Measurements from ENCODE around the gene IGFBP1.
"Not testable (repeated sequence)": the region's sequence is repeated elsewhere in the genome, so short reads cannot be mapped to it uniquely, and the experiment has no call there.

IGFBP1 gene

DNA sequence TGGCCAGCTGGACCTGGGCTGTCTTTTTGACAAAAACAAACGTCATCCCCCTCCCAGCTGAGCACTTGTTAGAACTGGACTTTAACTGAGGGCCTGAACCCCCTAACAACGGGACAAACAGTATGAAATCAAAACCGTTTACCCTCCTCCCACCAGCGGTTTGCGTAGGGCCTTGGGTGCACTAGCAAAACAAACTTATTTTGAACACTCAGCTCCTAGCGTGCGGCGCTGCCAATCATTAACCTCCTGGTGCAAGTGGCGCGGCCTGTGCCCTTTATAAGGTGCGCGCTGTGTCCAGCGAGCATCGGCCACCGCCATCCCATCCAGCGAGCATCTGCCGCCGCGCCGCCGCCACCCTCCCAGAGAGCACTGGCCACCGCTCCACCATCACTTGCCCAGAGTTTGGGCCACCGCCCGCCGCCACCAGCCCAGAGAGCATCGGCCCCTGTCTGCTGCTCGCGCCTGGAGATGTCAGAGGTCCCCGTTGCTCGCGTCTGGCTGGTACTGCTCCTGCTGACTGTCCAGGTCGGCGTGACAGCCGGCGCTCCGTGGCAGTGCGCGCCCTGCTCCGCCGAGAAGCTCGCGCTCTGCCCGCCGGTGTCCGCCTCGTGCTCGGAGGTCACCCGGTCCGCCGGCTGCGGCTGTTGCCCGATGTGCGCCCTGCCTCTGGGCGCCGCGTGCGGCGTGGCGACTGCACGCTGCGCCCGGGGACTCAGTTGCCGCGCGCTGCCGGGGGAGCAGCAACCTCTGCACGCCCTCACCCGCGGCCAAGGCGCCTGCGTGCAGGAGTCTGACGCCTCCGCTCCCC lies at the start of gene IGFBP1:
IGFBP1 (plus strand) TSS at position 304 of the 808 bp plus-strand sequence; CDS start at position 469, 165 bp downstream.
- DNase-seq = no peak

DNA sequence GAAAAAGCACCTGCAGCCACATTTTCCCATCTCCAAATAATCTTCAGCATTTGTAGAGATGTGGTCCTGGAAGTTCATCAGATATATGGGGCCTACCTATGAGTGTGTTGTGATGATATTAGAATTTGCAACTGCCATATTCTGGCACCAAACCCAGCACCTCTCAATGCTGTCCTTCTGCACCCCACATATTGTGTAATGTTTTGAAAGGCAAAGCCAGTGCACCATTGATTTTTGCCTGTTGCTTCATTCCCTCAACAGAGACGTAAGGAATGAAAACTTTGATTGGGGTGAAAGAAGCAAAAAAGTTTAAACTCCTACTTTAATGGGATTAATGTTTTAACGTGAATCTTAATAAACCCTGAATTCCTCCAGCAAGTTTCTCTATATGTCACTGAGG lies 49.4 kb upstream of the IGFBP1 start:
- DNase-seq = not testable (repeated sequence)

DNA sequence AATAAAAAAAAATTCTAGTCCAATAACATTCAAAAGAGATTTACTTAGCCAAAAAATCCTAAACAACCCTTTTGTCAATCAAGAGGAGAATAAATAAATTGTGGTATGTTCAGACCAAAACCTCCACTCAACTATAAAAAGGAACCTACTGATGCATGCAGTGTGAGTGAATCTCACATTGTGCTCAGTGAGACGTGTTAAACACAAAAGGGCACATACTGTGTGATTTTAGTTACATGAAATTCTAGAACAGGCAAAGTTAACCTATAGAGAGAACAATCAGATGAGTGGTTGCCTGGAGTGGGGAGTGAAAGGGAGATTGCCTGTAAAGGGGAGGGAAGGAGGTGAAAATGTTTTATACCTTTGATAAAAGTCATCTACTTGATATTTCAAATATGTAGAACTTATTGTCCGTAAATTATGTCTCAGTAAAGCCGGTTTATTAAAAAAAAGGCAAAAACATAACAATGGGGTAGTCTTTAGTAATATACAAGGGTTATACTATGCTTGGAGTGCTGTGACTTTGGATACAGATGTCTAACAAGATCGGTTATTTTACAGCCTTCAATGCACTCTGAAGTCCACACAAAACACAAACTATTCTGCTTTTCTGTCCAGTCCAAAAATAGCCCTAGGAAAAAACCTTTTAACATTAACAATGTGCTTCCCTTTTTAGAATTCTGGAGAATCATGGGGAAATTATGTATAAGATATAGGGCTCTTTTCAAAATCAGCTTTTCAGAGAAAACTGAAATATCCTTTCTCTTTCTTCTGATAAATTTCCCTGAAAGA lies 46.2 kb upstream of the IGFBP1 start:
- DNase-seq = not testable (repeated sequence)

DNA sequence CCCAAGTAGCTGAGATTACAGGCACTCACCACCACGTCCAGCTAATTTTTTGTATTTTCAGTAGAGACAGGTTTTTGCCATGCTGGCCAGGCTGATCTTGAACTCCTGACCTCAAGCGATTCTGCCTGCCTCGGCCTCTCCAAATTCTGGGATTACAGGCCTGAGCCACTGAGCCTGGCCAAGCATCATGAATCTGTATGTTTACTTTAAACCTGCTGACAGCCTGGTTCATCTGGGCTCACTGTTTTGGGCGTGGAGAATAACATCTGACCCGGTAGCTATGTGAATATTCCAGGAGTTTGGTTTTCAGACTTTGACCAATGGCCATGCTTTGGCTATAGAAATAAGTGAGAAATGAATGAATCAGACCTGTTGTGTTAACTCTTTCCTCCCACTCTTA lies 41.8 kb upstream of the IGFBP1 start:
- not testable (repeated sequence) for DNase-seq

DNA sequence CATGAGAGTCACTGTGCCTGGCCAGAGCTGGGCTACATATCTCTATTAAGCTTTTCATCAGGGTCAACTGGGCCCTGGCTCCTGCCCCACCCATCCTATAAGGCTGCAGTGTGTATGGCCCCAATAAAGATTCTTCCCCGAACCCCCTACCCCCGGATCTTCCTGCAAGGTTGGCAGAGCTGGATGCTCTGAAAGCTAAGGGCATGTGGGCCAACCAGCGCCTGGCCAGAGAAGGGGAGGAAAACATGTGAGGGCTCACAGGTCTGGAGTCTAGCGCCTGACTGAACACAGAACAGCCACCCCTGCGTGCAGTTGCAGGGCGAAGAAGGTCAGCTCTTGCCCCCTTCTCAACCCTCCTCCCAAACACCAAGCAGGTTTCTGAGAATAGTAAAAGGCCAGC lies 39.6 kb upstream of the IGFBP1 start:
- not testable (repeated sequence) for DNase-seq

DNA sequence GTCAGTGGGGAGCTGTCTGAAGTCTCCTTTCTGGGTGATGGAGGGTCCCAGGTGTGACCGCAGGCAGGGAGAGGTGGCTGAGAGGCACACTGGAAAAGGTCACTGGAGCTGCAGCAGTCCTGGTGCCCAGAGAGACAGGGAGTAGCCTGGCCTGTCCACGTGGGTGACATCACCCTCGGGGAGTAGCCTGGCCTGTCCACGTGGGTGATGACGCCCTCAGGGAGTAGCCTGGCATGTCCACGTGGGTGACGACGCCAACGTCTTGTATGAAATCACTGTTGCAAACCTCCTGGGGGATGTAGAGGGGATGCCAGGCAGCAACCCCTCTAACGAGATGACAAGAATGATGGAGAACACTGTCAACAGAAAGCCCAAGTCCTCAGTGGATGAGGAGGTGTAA lies 35.3 kb upstream of the IGFBP1 start:
- DNase-seq = not testable (repeated sequence)

DNA sequence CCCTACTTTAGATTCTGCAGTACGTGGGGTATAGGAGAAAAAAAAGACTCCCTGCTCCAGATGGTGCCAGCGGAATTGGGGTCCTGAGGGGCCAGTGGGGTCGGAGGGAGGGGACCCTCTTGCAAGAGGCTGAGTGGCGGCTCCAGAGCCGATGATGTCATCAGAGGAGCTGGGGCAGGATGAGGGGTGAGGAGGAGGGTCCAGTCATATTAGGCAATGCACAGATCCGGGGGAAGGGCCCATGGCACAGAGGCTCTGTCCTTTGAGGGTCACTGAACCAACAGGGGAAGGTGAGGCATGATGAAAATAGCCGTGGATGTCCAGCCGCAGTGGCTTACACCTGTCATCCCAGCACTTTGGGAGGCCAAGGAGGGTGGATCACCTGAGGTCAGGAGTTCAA lies 34.8 kb upstream of the IGFBP1 start:
- DNase-seq = not testable (repeated sequence)

DNA sequence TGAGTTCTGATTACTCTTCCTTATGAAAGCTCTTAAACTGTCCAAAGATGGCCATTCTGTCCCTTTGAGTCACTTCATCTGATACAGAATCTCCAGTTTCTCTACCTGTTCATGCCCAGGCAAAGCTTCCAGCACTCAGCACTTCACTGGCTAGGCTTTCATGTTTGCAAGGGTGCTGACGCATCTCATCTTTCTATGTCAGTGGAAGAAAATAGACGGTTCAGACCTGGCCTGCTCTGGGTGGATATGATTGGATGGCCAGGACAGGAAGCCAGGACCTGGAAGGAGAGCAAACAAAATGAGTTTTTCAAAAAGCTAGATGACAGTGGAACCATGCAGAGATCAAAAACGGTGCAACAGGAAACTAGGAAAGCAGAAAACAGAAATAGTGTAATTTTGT lies 32.6 kb upstream of the IGFBP1 start:
- not testable (repeated sequence) for DNase-seq

DNA sequence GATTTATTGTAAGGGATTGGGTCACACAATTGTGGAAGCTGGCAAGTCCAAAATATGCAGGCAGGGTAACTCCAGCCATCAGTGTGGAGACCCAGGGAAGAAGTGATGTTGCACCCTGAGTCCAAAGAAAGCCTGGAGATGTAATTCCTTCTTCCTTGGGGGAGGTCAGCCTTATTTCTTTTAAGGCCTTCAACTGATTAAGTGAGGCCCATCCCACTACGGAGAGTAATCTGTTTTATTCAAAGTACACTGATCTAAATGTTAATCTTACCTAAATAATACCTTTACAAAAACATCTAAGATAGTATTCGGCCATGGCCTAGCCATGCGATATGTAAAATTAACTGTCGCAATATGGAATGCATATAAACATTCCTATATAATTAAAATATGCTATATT lies 31.4 kb upstream of the IGFBP1 start:
- DNase-seq = not testable (repeated sequence)

DNA sequence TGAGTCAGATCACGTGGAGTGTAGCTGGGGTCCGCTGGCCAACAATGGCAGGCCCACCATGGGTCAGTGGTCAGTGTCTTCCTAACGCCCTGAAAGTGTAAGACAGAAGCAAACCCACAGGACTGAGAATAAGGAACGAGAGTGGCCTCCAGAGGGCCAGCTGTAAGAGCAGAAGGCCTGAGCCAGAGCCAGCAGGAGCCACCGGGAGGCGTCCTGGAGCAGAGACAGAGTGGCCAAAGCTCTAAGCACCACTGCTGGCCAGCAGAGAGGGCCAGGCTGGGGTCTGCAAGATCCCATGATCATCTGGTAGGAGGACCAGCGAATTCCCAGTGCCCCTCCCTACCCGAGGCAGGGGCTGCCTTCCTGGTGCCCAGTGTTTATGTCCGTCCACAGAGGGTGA lies 24.6 kb upstream of the IGFBP1 start:
- no peak for DNase-seq

DNA sequence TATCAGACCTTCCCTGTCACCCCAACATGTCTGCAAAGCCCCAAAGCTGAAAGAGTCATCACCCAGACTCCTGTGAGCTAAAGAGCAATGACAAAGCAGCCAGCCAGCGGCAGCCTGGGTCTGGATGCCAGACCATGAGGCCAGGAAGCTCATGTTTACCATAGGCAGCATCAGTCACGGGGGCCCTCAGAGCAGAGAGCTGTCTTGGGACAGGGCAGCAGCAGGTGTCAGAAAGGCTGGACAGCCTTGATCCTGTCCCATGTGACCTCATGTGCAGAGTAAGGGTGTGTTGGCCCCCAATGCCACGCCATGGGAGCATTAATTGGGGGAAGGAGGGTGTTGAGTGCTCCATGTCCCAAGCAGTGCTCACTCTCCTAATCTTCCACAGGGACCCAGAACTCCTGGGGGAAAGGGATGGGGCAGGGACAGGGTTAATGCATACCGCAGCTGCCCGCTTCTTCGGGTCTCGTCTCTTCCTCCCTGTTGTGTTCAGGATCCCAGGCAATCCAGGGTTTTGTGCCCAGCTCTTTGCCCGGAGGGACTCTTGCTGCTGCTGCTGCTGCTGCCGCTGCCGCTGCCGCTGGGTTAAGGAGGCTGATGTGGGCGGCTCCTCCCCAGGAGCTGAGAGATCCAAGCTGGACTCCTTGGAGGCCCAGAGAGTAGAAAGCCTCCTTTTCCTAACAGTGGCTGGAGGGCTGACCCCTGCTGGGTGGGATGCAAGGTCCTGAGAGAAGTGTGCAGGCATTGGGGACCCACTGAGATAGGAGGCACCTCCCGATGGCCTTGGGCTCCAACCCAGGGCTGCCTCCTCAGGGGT lies 22.5 kb upstream of the IGFBP1 start:
- DNase-seq = no peak

DNA sequence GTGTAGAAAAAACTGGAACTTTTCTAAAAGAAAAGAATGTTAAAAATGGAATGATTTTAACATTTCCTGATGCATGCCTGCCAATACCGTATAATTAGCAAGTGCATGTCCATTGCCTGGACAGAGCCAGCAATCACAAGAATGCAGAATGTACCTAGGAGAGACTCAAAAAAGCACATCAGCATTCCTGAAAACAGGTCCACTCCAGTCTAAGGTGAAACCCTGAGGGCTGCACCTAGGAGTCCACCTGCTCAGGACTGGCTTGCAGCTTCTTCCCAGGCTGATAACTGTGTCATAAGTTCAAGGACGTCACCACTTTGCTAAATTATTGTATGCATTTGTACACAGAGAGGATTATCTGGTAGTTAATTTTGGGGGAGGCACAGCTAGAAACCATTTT lies 20.8 kb upstream of the IGFBP1 start:
- DNase-seq = no peak

DNA sequence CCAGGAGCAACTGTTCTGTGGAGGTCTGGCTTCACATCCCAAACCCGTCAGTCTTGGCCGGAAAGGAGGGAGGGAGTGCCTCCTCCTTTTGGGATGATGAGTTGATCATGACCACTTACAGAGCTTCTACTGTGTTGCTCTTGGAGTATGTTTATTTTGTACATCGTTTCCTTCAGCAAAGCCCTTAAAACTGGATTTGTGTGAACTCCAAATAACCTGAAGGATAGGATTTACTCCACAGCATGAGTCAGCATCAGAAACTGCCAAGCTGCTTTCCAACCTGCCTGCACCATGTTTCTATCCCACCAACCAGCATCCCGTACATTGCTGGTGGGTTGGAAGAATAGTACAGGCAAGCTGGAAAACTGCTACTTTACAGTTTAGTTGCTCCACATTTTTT lies 18.9 kb upstream of the IGFBP1 start:
- DNase-seq = no peak

DNA sequence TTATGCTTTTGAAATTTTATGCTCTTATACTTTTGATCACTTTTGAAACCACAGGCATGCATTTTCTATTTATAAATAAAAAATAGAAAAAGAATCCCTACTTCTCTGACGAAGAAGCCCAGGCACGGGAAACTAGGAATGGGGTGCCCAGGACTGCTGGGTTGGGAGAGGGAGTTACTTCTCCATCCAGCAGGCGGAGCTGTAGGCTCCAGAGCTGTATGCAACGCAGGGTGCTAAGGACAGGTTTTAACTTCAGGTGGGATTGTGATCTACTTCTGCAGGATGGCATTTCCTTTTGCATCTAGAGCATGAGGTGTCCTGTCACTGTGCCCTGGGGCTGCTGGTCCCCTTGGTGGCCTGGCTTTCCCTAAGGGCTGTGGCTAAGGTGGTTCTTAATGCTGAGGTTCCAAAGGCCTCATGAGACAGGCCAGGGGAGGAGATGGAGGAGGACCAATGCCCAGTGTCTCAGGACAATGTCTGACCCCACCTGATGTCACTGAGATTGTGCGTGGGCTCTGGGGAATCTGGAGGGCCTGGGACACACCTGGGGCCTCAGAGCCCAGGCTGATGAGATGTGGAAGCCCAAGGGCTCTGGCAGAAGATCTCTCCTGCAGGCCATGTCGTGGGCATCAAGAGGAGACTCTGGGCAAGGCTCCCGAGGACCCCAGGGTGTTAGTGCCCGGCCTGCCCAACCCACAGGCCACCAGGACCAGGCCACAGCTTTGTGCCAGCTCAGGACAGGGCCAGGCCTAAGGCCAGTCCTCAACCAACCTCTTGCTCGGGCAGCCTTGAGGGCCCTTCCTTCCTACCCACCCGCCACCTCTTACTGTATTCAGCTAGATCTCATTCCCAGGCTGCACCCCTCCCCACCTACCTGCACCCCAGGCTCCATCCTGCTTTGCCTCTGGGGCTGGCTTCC lies 15.9 kb upstream of the IGFBP1 start:
- DNase-seq = no peak

DNA sequence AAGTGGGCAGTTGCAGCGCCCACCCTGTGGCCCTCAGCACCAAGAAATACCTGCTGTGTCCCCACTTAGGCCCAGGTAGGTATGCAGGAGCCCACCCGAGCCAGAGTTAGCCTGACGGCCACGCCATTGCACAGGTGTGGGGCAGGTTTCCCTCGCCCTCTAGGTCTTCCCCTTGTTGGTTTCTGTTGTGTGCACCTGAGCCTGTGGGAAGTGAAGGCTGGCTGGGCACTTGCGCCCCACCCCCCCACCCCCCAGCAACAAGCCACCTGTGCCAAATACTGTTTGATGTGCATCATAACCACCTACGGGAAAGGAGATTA lies 15.3 kb upstream of the IGFBP1 start, which contains the start of gene CCDC201:
CCDC201 (minus strand) TSS at position 48 of the 320 bp plus-strand sequence. CDS start 75 bp downstream, outside the sequence.
- no peak for DNase-seq

DNA sequence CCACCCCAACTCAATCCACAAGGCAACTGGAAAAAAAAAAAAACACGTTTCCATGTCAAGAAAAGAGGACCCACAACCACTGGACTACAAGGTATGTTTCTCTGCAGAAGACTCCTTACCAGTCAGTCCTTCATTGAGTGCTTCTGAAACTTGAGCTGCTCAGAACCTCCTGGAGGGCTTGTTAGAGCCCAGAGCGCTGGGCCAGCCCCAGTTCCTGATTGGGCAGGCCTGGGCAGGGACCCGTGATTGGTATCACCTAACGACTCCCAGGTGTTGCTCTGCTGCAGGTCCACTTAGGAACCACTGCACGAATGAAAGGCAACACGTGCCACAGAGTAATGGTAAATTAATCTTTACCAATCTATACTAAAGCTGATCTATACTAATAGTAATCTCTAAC lies 14.9 kb upstream of the IGFBP1 start:
- no peak for DNase-seq

DNA sequence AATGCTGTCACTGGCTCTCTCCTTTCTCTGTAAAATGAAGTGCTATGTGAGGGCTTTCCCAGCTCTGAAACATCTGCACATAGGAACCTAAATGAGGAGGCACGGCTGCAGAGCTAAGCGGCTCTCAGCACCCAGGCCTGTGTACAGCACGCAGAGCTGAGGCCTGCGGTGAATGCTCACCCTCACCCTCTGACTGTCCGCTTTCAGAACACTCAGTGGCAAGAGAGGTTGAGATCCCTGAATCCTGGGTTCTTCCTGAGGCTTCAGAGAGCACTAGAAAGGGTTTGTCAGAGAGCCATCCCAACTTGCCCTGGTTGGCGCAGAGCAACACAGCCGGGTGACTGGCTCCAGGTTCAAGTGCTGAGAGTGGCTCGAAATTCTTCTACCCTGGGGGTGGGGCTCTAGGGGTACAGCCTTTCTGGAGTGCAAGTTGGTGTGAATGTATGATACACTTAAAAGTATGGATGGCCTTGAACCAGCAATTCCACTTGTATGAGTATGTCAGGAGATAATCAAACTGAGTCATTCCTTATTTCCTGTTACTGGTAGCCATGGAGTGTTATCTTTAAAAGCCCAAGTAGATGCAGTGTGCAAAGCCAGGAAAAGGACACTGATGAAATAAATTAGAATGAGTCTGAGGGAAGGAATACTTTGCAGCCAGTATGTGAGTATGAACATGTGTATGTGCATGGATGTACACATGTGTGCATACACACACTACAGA lies 13.7 kb upstream of the IGFBP1 start:
- DNase-seq = no peak

DNA sequence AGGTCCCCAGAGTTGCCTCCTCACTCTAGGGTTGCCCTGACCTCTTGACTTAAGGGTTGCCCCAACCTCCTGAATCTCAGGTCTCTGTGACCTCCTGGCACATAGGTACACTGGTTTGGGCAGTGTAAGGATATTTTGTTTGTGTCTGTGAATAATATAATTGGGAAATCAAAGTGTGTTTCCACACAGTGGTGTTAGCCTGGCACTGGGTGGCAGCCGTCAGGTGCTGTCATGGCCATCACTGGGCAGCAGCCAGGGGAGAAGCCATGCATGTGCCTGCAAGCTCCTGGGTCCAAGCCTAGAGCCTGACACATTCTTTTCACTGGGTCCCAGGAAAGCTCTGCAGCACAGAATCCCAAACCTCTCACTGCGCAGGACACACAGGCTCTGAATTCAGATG lies 11.8 kb upstream of the IGFBP1 start:
- no peak for DNase-seq

DNA sequence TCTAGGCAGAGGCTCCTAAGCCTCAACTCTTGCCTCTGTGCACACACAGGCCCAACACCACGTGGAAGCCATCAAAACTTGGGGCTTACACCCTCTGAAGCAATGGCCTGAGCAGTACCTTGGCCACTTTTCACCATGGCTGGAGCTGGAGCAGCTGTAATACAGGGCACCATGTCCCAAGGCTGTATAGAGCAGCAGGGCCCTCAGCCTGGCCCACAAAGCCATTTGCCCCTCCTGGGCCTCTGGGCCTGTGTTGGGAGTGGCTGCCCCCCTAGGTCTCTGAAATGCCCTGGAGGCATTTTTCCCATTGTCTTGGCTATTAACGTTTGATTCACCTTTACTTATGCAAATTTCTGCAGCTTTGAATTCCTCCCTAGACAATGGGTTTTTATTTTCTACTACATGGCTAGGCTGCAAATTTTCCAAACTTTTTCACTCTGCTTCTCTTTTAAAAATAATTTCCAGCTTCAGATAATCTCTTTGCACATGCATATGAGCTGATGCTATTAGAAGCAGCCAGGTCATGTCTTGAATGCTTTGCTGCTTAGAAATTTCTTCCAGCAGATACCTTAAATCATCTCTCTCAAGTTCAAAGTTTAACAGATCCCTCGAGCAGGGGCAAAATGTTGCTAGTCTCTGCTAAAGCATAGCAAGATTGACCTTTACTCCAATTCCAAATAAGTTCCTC lies 9.7 kb upstream of the IGFBP1 start:
- no peak for DNase-seq

DNA sequence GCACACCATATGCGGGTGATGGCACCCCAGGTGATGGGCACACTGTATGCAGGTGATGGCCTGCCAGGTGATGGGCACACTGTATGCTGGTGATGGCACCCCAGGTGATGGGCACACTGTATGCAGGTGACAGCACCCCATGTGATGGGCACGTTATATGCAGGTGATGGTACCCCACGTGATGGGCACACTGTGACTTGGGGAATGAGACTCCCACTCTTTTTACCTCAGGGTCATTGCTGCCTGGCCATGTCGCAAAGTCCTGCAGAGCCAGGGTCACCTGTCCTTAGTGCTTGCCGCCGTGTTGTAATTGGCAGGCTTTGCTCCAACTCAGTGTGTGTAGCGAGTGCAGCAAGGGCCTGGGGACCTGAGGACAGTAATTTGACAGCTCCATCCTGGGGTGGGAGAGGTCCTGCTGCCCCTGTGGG lies 7.8 kb upstream of the IGFBP1 start:
- no peak for DNase-seq

DNA sequence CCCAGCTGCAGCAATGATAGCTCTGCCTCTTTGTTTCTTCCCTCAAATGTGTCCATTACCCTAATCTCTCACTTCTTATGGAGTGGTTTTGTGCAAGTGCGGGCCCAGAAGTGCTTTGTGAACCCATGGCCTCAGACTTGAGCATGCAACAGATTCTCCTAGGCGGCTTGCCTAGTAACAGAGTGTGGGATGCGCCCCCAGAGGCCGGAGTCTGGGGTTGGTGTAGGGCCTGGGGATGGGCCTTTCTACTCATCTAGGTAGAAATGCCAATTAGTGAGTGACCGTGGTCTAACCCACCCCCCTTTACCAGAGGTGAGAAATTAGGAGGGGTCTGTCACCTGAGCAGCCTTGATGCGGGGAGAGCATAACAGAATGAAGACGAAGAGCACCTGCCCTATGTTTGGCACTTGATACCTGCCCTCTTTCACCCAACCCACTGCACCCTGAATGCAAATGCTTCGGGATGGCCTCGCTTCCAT lies 7.0 kb upstream of the IGFBP1 start:
- no peak for DNase-seq
